GM12892 (cell line): ENCODE measurements around the gene PACSIN3.

Experiments used
- POLR2A ChIP-seq: IDR thresholded peaks from 2 replicates; pipeline ENCODE4 v1.6.1; 2011; ENCODE audit warnings: low read depth, low read length, control low read depth
- POLR2AphosphoS5 ChIP-seq: IDR thresholded peaks from 2 replicates; pipeline ENCODE4 v1.6.1; 2011; ENCODE audit warnings: low read depth, low read length, control low read depth

DNA sequence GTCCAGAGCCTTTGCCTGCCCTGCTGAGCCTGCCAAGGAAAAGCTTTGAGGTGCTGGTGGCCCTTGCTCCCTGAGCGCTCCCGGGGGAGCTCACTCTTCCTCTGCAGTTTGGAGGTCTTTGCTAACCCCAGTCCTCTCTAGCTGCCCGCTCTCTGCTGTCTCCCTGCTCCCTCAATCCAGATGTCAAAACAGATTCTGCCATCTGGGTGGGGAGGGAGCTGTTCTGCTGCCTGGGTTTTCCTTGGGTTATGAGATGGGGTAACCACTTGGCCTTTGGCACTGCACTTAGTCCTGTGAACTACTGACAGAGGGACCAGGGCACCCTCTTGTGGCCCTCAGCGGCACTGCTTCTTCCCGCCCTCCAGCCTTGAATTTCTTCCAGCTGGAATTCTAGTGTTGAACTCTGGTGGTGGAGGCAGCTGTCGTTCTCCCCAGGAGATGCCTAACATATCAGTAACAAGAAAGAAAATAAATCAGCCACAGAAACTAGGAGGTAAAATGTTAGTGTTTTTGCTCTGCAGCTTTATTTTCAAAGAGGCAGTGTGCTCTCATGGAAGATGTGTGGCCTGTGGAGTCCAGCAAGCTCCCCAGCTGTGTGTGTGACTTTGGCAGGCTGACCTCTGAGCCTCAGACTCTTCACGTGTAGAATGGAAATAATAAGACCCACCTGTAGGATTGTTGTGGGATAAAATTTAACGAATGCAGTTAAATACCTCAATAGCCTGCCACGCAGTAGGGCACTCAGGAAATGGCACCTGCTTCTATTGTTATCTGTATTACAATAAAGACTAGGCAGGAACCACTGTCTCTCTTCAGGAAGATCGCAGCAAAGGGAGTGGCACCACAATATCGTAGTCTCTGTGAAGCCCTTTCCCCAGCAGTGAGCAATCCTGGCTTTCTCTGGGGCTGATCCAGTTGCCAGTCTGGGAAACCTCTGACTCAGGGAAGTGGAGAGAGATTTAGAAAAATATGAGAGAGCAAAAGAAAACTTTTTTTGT lies 33.0 kb downstream of the PACSIN3 start:
- TF ChIP-seq POLR2AphosphoS5 (no peak), POLR2A (no peak)
